Esophagus squamous epithelium (tissue), 5 donors: Measurements from ENCODE around the gene ZNF613. TPM values are rescaled to one million over a fixed set of nuclear protein-coding genes. Genes with fewer than 3 reads are reported as not detected.

ENCODE experiments used
- DNase-seq: peaks from one replicate; lab custom pipeline; 2025; lab: John Stamatoyannopoulos, UW
- H3K27ac ChIP-seq, 4 donors: fragments of 200-600 bp; sonication (generic); one replicate each; pipeline ENCODE4 v1.5.1; 2016 to 2019; ENCODE audit warnings: mild to moderate bottlenecking in 1 of 4
- H3K27me3 ChIP-seq, 4 donors: fragments of 200-600 bp; sonication (generic); 1 replicate in 3 of 4; 2 replicates in 1 of 4; pipeline versions ENCODE4 v1.5.1 to v1.6.0; 2017 to 2021; ENCODE audit warnings: antibody characterized with exemption in 1 of 4
- H3K36me3 ChIP-seq, 3 donors: fragments of 200-600 bp; sonication (generic); one replicate each; pipeline ENCODE4 v1.5.1; 2016 to 2019
- H3K4me1 ChIP-seq, 3 donors: fragments of 200-600 bp; sonication (generic); one replicate each; pipeline ENCODE4 v1.5.1; 2017 to 2019
- H3K4me3 ChIP-seq, 4 donors: fragments of 200-600 bp; sonication (generic); 1 replicate in 3 of 4; 2 replicates in 1 of 4; pipeline ENCODE4 v1.5.1; 2016 to 2019; ENCODE audit warnings: mild to moderate bottlenecking in 2 of 4, moderate library complexity in 1 of 4
- H3K9me3 ChIP-seq, 3 donors: fragments of 200-600 bp; sonication (generic); one replicate each; pipeline ENCODE4 v1.5.1; 2016 to 2019
- POLR2A ChIP-seq, 4 donors: fragments of 450-650 bp; IDR thresholded peaks; one replicate each; pipeline ENCODE4 v1.6.1; 2017; ENCODE audit warnings: antibody characterized with exemption in 4 of 4, mild to moderate bottlenecking in 4 of 4, moderate library complexity in 3 of 4
- WGBS, 2 donors: methylation state at CpG; one replicate each; pipeline ENCODE4 v1.1.5; 2018; 5-methylcytosine and 5-hydroxymethylcytosine counted together
- intact Hi-C: fragments of 100-400 bp; cut with DNase I; formaldehyde crosslinking; loops from one replicate; pipeline ENCODE4 v1.15.0; 2022
- total RNA-seq, 4 donors: library from RNA; depleted of rRNA; stranded (reverse); fragments of >200 nt; gene quantifications; one replicate each; pipeline ENCODE4 v1.1.0, GENCODE V29; 2016
- TF ChIP-seq, protein P1 (sequence below), 6 experiments: fragments of 450-650 bp in 4 of 6; fragments of 200-600 bp in 2 of 6; sonication (generic) in 2 of 6; IDR thresholded peaks; one replicate each; pipeline ENCODE4 v1.5.1; 2016 to 2019; ENCODE audit warnings: antibody characterized with exemption in 6 of 6, mild to moderate bottlenecking in 4 of 6, moderate library complexity in 4 of 6
- donor health status: DM: yes; HTN: yes; CAD: no.

The ZNF613 gene
- total RNA-seq, 4 donors from 2014 or later = 2.9 to 12.0 (median 7.6) TPM

DNA sequence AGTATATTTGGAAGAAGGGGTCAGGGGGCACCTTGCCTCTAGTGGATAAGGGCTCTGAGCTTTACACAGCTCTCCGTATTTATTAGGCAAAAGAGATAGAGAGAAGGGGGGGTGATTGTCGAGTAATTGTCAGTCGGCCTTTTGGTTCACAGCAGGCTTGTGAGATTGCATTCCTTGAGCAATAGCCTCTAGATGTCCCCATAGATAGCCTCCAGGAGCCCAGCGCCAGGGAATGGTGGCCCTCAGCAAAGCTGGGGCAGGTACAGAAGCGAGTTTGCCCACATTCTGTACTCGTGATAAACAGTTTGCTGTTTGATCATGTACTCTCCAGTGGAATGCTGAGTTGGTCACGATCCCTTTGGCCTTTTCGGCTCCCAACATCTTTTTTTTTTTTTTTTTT lies 4.6 kb downstream of the ZNF613 start:
- H3K9me3 ChIP-seq = peaks cover 0 to 68% (median 43%) of the 10 kb centered on the region in 3 donors
- peaks cover 17 to 75% (median 28%) of the 10 kb centered on the region in 3 donors for H3K36me3 ChIP-seq
- 82 to 97% methylated on average over 7 to 8 of the region's 8 CpGs for WGBS, 2 donors
- H3K27ac ChIP-seq = no peak overlapping the region
- no peak for DNase-seq
- H3K4me3 ChIP-seq = no peak overlapping the region
- no peaks in the 10 kb centered on the region for H3K27me3 ChIP-seq
- peaks cover 6 to 12% (median 6%) of the 10 kb centered on the region in 3 donors for H3K4me1 ChIP-seq
- TF ChIP-seq, protein P1, sequence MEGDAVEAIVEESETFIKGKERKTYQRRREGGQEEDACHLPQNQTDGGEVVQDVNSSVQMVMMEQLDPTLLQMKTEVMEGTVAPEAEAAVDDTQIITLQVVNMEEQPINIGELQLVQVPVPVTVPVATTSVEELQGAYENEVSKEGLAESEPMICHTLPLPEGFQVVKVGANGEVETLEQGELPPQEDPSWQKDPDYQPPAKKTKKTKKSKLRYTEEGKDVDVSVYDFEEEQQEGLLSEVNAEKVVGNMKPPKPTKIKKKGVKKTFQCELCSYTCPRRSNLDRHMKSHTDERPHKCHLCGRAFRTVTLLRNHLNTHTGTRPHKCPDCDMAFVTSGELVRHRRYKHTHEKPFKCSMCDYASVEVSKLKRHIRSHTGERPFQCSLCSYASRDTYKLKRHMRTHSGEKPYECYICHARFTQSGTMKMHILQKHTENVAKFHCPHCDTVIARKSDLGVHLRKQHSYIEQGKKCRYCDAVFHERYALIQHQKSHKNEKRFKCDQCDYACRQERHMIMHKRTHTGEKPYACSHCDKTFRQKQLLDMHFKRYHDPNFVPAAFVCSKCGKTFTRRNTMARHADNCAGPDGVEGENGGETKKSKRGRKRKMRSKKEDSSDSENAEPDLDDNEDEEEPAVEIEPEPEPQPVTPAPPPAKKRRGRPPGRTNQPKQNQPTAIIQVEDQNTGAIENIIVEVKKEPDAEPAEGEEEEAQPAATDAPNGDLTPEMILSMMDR (IDR thresholded peaks at IDR 0.05) = no peak
- intact Hi-C loops = no loop called here

DNA sequence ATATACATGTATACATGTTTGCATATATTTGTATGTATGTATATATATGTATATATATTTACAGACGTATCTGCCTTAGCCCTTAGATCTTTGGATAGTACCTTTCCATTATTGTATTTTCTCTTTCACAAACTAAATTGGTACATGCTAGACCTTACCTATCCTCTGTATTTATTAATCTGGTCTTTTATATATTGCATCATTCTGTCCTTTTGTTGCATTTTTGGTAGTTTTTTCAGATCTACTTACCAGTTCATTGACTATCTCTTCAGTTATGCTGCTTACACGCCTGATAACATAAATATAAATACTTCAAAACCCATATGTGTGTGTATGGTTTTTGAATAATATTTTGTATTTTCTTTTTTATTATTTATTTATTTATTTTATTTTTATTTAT lies 11.7 kb downstream of the ZNF613 start:
- peaks cover 0 to 100% (median 82%) of the 10 kb centered on the region in 3 donors for H3K9me3 ChIP-seq

DNA sequence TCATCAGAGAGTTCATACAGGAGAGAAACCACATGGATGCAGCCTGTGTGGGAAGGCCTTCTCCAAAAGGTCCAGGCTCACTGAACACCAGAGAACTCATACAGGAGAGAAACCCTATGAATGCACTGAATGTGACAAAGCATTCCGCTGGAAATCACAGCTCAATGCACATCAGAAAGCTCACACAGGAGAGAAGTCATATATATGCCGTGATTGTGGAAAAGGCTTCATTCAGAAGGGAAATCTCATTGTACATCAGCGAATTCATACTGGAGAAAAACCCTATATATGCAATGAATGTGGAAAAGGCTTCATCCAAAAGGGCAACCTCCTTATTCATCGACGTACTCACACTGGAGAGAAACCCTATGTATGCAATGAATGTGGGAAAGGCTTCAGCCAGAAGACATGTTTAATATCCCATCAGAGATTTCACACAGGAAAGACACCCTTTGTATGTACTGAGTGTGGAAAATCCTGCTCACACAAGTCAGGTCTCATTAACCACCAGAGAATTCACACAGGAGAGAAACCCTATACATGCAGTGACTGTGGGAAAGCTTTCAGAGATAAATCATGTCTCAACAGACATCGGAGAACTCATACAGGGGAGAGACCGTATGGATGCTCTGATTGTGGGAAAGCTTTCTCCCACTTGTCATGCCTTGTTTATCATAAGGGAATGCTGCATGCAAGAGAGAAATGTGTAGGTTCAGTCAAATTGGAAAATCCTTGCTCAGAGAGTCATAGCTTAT lies 17.7 kb downstream of the ZNF613 start:
- H3K36me3 ChIP-seq = peaks cover 48 to 57% (median 49%) of the 10 kb centered on the region in 3 donors
- peaks cover 4 to 98% (median 96%) of the 10 kb centered on the region in 3 donors for H3K9me3 ChIP-seq
- H3K27me3 ChIP-seq = no peaks in the 10 kb centered on the region
- WGBS, 2 donors = 94 to 98% methylated on average over 7 of the region's 7 CpGs
- DNase-seq = no peak
- TF ChIP-seq, protein P1 (IDR thresholded peaks at IDR 0.05) = no peak
- no peak for TF ChIP-seq POLR2A (IDR thresholded peaks at IDR 0.05)
- H3K27ac ChIP-seq = no peak overlapping the region
- H3K4me3 ChIP-seq = peak overlapping the region in 1 of 4 donors; percentile 21
- H3K4me1 ChIP-seq = no peaks in the 10 kb centered on the region
- intact Hi-C loops = no loop called here

More for the DNA sequence above, 11.7 kb downstream of the ZNF613 start:
- no peak for TF ChIP-seq POLR2A (IDR thresholded peaks at IDR 0.05)
- TF ChIP-seq, protein P1 (IDR thresholded peaks at IDR 0.05) = no peak
- no peak for DNase-seq
- Histone ChIP-seq H3K36me3 (peaks cover 57 to 100% (median 63%) of the 10 kb centered on the region in 3 donors), H3K4me3 (no peak overlapping the region), H3K4me1 (no peaks in the 10 kb centered on the region), H3K27me3 (no peaks in the 10 kb centered on the region), H3K27ac (no peak overlapping the region)
- intact Hi-C loops = loop anchor here (2.0 kb wide), 1 partner anchor 16 kb away; no protein-coding TSS in a partner anchor
- WGBS, 2 donors = 89 to 100% methylated on average over 2 of the region's 2 CpGs

DNA sequence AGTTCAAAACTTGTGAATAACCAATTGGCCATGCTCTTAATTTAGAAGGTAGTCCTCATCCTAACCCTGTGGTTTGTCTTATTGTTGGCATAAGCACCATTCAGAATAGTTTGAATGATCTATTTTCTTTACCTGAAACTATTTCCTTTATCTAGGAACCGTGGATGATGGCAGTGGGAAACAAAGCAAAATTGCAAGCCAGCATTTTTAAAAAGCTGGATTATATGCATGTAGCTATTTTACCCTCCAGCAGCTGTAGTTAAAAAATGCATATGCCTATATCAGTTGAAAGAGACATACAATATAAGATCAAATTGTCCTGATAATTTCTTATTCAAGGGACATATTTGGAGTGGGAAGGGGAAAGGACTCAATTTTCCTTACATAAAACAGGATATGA lies 19.3 kb downstream of the ZNF613 start:
- intact Hi-C loops = no loop called here

More for the DNA sequence above, 19.3 kb downstream of the ZNF613 start:
- DNase-seq = no peak
- Histone ChIP-seq H3K27ac (no peak overlapping the region), H3K27me3 (no peaks in the 10 kb centered on the region), H3K4me1 (no peaks in the 10 kb centered on the region), H3K9me3 (peaks cover 4 to 97% (median 85%) of the 10 kb centered on the region in 3 donors), H3K36me3 (peaks cover 32 to 41% (median 33%) of the 10 kb centered on the region in 3 donors), H3K4me3 (no peak overlapping the region)
- 70 to 78% methylated on average over 1 of the region's 1 CpG for WGBS, 2 donors
- TF ChIP-seq, protein P1 (IDR thresholded peaks at IDR 0.05) = no peak
- no peak for TF ChIP-seq POLR2A (IDR thresholded peaks at IDR 0.05)
